GM12878 (cell line): ENCODE measurements around the gene SORT1. TPM values are rescaled to one million over a fixed set of nuclear protein-coding genes. Genes with fewer than 3 reads are reported as not detected.

Source experiments
- ATAC-seq: fragments of 200-7000 bp; cut with Tn5 transposase; 3 replicates; pipeline ENCODE4 v1.9.1; 2020; ENCODE audit warnings: mild to moderate bottlenecking, moderate library complexity
- BruUV-seq: library from RNA; stranded (reverse); fragments of 400-500 nt; replicated peaks from 2 replicates; lab custom pipeline; 2021; lab: Mats Ljungman, UMichigan
- CTCF ChIA-PET: fragments of 300-600 bp; sonication (Branson Sonifier 250); formaldehyde crosslinking; extraction: SDS; loops from one replicate; lab custom pipeline; 2021; ENCODE audit warnings: inconsistent platforms; lab: Yijun Ruan, JAX
- POLR2A ChIA-PET: fragments of 350-600 bp; formaldehyde crosslinking; extraction: SDS; loops from one replicate; lab custom pipeline; 2021; ENCODE audit warnings: inconsistent platforms; lab: Charles Lee
- RAD21 ChIA-PET: fragments of 300-600 bp; sonication (Branson Sonifier 250); formaldehyde crosslinking; loops from one replicate; lab custom pipeline; 2023; ENCODE audit warnings: antibody characterized with exemption; ENCODE audit not compliant: unreplicated experiment; lab: Charles Lee
- SMC1A ChIA-PET: fragments of 300-600 bp; sonication (Branson Sonifier 250); formaldehyde crosslinking; loops from one replicate; lab custom pipeline; 2023; ENCODE audit not compliant: unreplicated experiment, uncharacterized antibody; lab: Charles Lee
- DNase-seq: peaks from one replicate; pipeline ENCODE4 v3.0.0-alpha.2; 2011; ENCODE audit warnings: low read depth, low spot score
- FAIRE-seq: peaks from 3 replicates; lab custom pipeline; 2011; peaks lifted over from hg19 to GRCh38; lab: Jason Lieb, UNC
- H2AFZ ChIP-seq: 2 replicates; pipeline ENCODE4 v1.6.0; 2011; ENCODE audit warnings: low read depth, low read length, control low read depth; ENCODE audit not compliant: control insufficient read depth
- H3K27ac ChIP-seq: 2 replicates; pipeline ENCODE4 v1.5.1; 2011; ENCODE audit warnings: control low read depth; ENCODE audit not compliant: control insufficient read depth, insufficient read depth
- H3K27me3 ChIP-seq, 2 experiments: replicated peaks in 1 of 2; 2 replicates each; pipeline versions ENCODE4 v1.6.0 to v1.6.1; 2011; ENCODE audit warnings: low read length in 1 of 2; ENCODE audit not compliant: control insufficient read depth in 2 of 2, insufficient read depth in 2 of 2
- H3K36me3 ChIP-seq, 2 experiments: 2 replicates each; pipeline ENCODE4 v1.5.1; 2011; ENCODE audit warnings: low read length in 1 of 2; ENCODE audit not compliant: control insufficient read depth in 2 of 2, insufficient read depth in 2 of 2
- H3K4me1 ChIP-seq: 2 replicates; pipeline ENCODE4 v1.6.1; 2011; ENCODE audit warnings: mild to moderate bottlenecking, low read length, moderate library complexity, mixed read lengths; ENCODE audit not compliant: control insufficient read depth, insufficient read depth
- H3K4me2 ChIP-seq: 2 replicates; pipeline ENCODE4 v1.6.0; 2011; ENCODE audit warnings: control low read depth; ENCODE audit not compliant: control insufficient read depth, insufficient read depth
- H3K4me3 ChIP-seq: fragments of 200-600 bp; sonication (generic); 2 replicates; pipeline ENCODE4 v1.5.1; 2016
- H3K79me2 ChIP-seq: 2 replicates; pipeline ENCODE4 v1.6.0; 2011; ENCODE audit warnings: low read length; ENCODE audit not compliant: control insufficient read depth, insufficient read depth
- H3K9ac ChIP-seq: 2 replicates; pipeline ENCODE4 v1.8.0; 2011; ENCODE audit warnings: low read length, control low read depth, mixed read lengths; ENCODE audit not compliant: control insufficient read depth, insufficient read depth
- H3K9me3 ChIP-seq: replicated peaks from 3 replicates; pipeline ENCODE4 v1.5.1; 2011; ENCODE audit warnings: mild to moderate bottlenecking, low read length; ENCODE audit not compliant: control insufficient read depth, insufficient read depth
- H4K20me1 ChIP-seq: 2 replicates; pipeline ENCODE4 v1.6.0; 2011; ENCODE audit not compliant: control insufficient read depth, insufficient read depth
- CBFB ChIP-seq: IDR thresholded peaks from 2 replicates; pipeline ENCODE4 v1.6.1; 2016; ENCODE audit warnings: antibody characterized with exemption, low read depth
- CREB1 ChIP-seq: IDR thresholded peaks from 2 replicates; pipeline ENCODE4 v1.6.1; 2012; ENCODE audit warnings: low read depth, mild to moderate bottlenecking, inconsistent platforms
- EP300 ChIP-seq, 2 experiments: fragments of 150-350 bp in 1 of 2; IDR thresholded peaks; 2 replicates each; pipeline ENCODE4 v1.6.1; 2011 to 2012; ENCODE audit warnings: low read depth in 2 of 2, low read length in 2 of 2, borderline replicate concordance in 1 of 2, improper control_type of control experiment in 1 of 2, inconsistent platforms in 1 of 2; ENCODE audit not compliant: control insufficient read depth in 1 of 2
- GATAD2B ChIP-seq: fragments of 450-650 bp; conservative IDR thresholded peaks from 2 replicates; pipeline ENCODE4 v1.6.1; 2017; ENCODE audit warnings: low read depth, mild to moderate bottlenecking, moderate library complexity
- HDGF ChIP-seq: fragments of 450-650 bp; IDR thresholded peaks from 2 replicates; pipeline ENCODE4 v1.6.1; 2016; ENCODE audit warnings: antibody characterized with exemption
- IKZF2 ChIP-seq, 2 experiments: fragments of 450-650 bp; IDR thresholded peaks; 2 replicates each; pipeline ENCODE4 v1.6.1; 2017; ENCODE audit warnings: mild to moderate bottlenecking in 2 of 2, moderate library complexity in 2 of 2
- RB1 ChIP-seq: fragments of 450-650 bp; formaldehyde crosslinking; IDR thresholded peaks from 2 replicates; pipeline ENCODE4 v1.6.1; 2017; ENCODE audit warnings: mild to moderate bottlenecking, borderline replicate concordance
- SRF ChIP-seq, 2 experiments: IDR thresholded peaks; 2 replicates each; pipeline ENCODE4 v1.6.1; 2011; ENCODE audit warnings: low read depth in 2 of 2, low read length in 2 of 2, mild to moderate bottlenecking in 1 of 2, moderate library complexity in 1 of 2
- SUZ12 ChIP-seq: fragments of 200-600 bp; sonication (generic); IDR thresholded peaks from one replicate; pipeline ENCODE4 v1.6.1; 2018; ENCODE audit warnings: antibody characterized with exemption, mild to moderate bottlenecking; ENCODE audit not compliant: unreplicated experiment
- TBL1XR1 ChIP-seq: IDR thresholded peaks from 2 replicates; pipeline ENCODE4 v1.6.1; 2012; ENCODE audit warnings: low read depth, low read length, improper control_type of control experiment
- TCF12 ChIP-seq: IDR thresholded peaks from 2 replicates; pipeline ENCODE4 v1.6.1; 2011; ENCODE audit warnings: low read depth, mild to moderate bottlenecking, low read length
- WRNIP1 ChIP-seq: IDR thresholded peaks from 2 replicates; pipeline ENCODE4 v1.6.1; 2011; ENCODE audit warnings: low read depth, low read length, improper control_type of control experiment, borderline replicate concordance
- ZNF207 ChIP-seq: fragments of 450-650 bp; IDR thresholded peaks from 2 replicates; pipeline ENCODE4 v1.6.1; 2014; ENCODE audit warnings: antibody characterized with exemption, mild to moderate bottlenecking, borderline replicate concordance
- WGBS: methylation state at CpG from one replicate; pipeline ENCODE4 v1.1.6; 2016; ENCODE audit warnings: low lambda C conversion rate; ENCODE audit not compliant: insufficient replicate concordance, insufficient coverage; ENCODE audit errors: missing lambda C conversion rate; 5-methylcytosine and 5-hydroxymethylcytosine counted together
- in situ Hi-C: fragments of 300-500 bp; cut with MboI; formaldehyde crosslinking; loops from 9 replicates; pipeline ENCODE4 v1.14.3; 2018; ENCODE audit warnings: mixed read lengths
- intact Hi-C: fragments of 100-400 bp; cut with micrococcal nuclease; formaldehyde crosslinking; loops from one replicate; pipeline ENCODE4 v1.14.2; 2022; ENCODE audit not compliant: unreplicated experiment
- polyA plus RNA-seq, 11 experiments: library from polyadenylated mRNA; depleted of rRNA in 4 of 11; unstranded in 6 of 11; stranded (reverse) in 5 of 11; fragments of >200 nt; fragmentation: Nextera tagmentation in 4 of 11; fragmentation: Illumina TruSeq in 1 of 11; extraction: Ambion mirVana in 4 of 11; extraction: Trizol in 1 of 11; gene quantifications; 1 replicate in 1 of 11; 2 replicates in 10 of 11; pipeline versions ENCODE4 v1.2.1 to v1.2.3, GENCODE V29; 2011 to 2016; ENCODE audit warnings: inconsistent platforms in 2 of 11, missing spikeins in 2 of 11, low read depth in 1 of 11
- total RNA-seq, 4 experiments: library from RNA; depleted of rRNA in 3 of 4; stranded (reverse); fragments of >200 nt in 3 of 4; fragmentation: Illumina TruSeq in 1 of 4; extraction: Trizol in 1 of 4; gene quantifications; 2 replicates each; pipeline versions ENCODE4 v1.2.1 to v1.2.3, GENCODE V29; 2013 to 2021
- TF ChIP-seq, protein P1 (sequence below): fragments of 450-650 bp; IDR thresholded peaks from 2 replicates; pipeline ENCODE4 v1.6.1; 2018; ENCODE audit warnings: borderline replicate concordance, mild to moderate bottlenecking; ENCODE audit not compliant: partially characterized antibody

The SORT1 gene
- total and polyA plus RNA-seq, 10 of the 15 experiments (the other 5 are each of a cell fraction or from before 2014, with no cell fraction given): 0.06 to 1.9 (median 0.33) TPM; not detected in 1

DNA sequence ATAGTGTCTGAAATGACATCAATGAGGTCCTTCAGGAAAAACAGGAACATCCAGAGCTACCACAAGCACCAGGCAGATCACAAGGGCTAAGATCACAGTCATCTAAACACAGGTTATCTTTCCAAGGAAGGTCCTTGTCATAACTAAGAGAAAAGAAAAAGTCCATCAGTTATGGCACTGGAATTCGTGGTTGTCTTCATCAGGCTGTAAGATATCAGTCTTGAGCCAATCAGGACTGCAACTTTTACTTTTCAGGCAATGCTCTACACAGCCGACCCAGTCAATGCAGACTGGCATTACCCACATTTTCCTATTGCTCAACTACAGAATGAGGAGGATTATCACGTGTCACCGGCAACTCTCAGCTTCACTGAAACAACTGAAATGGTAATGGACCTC lies 26.4 kb downstream of the SORT1 start:
- Histone ChIP-seq H3K4me3 (no peak overlapping the region), H3K9ac (no peak overlapping the region), H3K79me2 (no peaks in the 10 kb centered on the region), H2AFZ (0 out of 2 replicates have a peak overlapping the region, but pooled peaks have one; percentile 21)
- peak; percentile 44 for ATAC-seq
- POLR2A ChIA-PET: no interaction called here
- no peak for TF ChIP-seq HDGF
- TF ChIP-seq EP300 (IDR thresholded peaks at IDR 0.05; ENCODE audit: borderline replicate concordance in 1 of 2, control insufficient read depth in 1 of 2, low read depth in 2 of 2, low read length in 2 of 2): no peak
- no peak for TF ChIP-seq SRF (IDR thresholded peaks at IDR 0.05; ENCODE audit: low read depth in 2 of 2, low read length in 2 of 2)
- TF ChIP-seq, all 136 proteins: peak for 0
- no peaks in the 10 kb centered on the region for H3K27me3 ChIP-seq
- H3K36me3 ChIP-seq: no peaks in the 10 kb centered on the region
- CTCF ChIA-PET: interaction anchor here (0.7 to 1.1 kb wide), 2 partner anchors 8 to 13 kb away, joined by 3 read pairs; no protein-coding TSS in a partner anchor
- H3K9me3 ChIP-seq: no peaks in the 10 kb centered on the region; the same call in 2 of the 3 replicates
- DNase-seq (no peak), FAIRE-seq (no peak)
- RAD21 ChIA-PET: interaction anchor here (1.4 kb wide), 1 partner anchor 12 kb away, joined by 3 read pairs; no protein-coding TSS in a partner anchor
- H3K27ac ChIP-seq: no peak overlapping the region
- SMC1A ChIA-PET: no interaction called here
- H3K4me2 ChIP-seq: 0 out of 2 replicates have a peak overlapping the region, but pooled peaks have one; percentile 39
- intact Hi-C loops: no loop called here
- BruUV-seq: no TSS peak
- H4K20me1 ChIP-seq: no peaks in the 10 kb centered on the region
- 40% methylated on average over 4 of the region's 4 CpGs for WGBS
- in situ Hi-C loops: no loop called here
- peaks cover 9% of the 10 kb centered on the region; the same call in 1 of the 2 replicates for H3K4me1 ChIP-seq

DNA sequence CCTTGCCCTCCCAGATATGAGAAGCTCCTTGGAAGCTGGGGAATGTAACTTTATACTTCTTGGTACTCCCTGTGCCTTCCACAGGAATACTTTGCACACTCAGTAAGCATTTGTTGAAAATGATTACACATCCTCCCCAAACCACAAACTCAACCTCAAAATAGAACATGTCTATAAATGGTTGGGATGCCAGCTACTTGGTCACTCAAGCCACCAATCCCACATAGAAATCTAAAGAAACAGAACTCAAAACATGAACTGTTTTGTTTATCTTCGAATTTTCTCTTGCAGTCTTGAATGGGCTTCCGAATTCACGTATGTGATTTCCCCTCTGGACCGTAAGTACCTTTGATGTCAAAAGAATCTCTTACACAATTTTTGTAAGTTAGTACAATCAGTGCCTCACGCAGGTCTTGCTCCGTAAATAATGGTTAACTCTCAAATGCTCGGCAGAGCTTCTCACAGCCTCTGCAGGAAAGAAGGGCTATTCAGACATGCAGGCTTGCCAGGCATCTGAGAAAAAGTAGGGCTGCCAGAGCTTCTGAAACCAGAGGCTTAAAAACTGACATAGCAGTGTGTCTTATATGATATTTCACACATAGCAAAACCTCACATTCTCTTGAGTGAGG lies 26.9 kb downstream of the SORT1 start:
- H3K36me3 ChIP-seq: no peaks in the 10 kb centered on the region
- no peaks in the 10 kb centered on the region; the same call in 2 of the 3 replicates for H3K9me3 ChIP-seq
- 0 out of 2 replicates have a peak overlapping the region, but pooled peaks have one; percentile 5 for H3K4me3 ChIP-seq
- H3K27ac ChIP-seq: no peak overlapping the region
- SMC1A ChIA-PET: interaction anchor here (1.1 kb wide), 1 partner anchor 9 kb away, joined by 3 read pairs; no protein-coding TSS in a partner anchor
- H3K4me1 ChIP-seq: peaks cover 9% of the 10 kb centered on the region; the same call in 1 of the 2 replicates
- H3K4me2 ChIP-seq: 0 out of 2 replicates have a peak overlapping the region, but pooled peaks have one; percentile 39
- WGBS: 11% methylated on average over 7 of the region's 7 CpGs
- intact Hi-C loops (no loop called here), in situ Hi-C loops (no loop called here)
- H3K27me3 ChIP-seq: no peaks in the 10 kb centered on the region
- BruUV-seq: no TSS peak
- H3K9ac ChIP-seq: no peak overlapping the region
- no peaks in the 10 kb centered on the region for H3K79me2 ChIP-seq
- ATAC-seq (peak; percentile 67), DNase-seq (no peak), FAIRE-seq (no peak)
- H4K20me1 ChIP-seq: no peaks in the 10 kb centered on the region
- H2AFZ ChIP-seq: 0 out of 2 replicates have a peak overlapping the region, but pooled peaks have one; percentile 21
- RAD21 ChIA-PET: interaction anchor here (1.4 kb wide), 1 partner anchor 13 kb away, joined by 3 read pairs; no protein-coding TSS in a partner anchor
- CTCF ChIA-PET: interaction anchor here (0.7 to 1.1 kb wide), 2 partner anchors 8 to 14 kb away, joined by 3 read pairs; no protein-coding TSS in a partner anchor
- POLR2A ChIA-PET: interaction anchor here (0.6 kb wide), 1 partner anchor 8 kb away, joined by 4 read pairs; no protein-coding TSS in a partner anchor
- TF ChIP-seq SUZ12 (no peak), GATAD2B (no peak), IKZF2 (IDR thresholded peaks at IDR 0.05) (no peak), RB1 (no peak), ZNF207 (no peak), CBFB (no peak), WRNIP1 (no peak), TCF12 (no peak), TBL1XR1 (no peak), CREB1 (no peak)
- TF ChIP-seq, protein P1, sequence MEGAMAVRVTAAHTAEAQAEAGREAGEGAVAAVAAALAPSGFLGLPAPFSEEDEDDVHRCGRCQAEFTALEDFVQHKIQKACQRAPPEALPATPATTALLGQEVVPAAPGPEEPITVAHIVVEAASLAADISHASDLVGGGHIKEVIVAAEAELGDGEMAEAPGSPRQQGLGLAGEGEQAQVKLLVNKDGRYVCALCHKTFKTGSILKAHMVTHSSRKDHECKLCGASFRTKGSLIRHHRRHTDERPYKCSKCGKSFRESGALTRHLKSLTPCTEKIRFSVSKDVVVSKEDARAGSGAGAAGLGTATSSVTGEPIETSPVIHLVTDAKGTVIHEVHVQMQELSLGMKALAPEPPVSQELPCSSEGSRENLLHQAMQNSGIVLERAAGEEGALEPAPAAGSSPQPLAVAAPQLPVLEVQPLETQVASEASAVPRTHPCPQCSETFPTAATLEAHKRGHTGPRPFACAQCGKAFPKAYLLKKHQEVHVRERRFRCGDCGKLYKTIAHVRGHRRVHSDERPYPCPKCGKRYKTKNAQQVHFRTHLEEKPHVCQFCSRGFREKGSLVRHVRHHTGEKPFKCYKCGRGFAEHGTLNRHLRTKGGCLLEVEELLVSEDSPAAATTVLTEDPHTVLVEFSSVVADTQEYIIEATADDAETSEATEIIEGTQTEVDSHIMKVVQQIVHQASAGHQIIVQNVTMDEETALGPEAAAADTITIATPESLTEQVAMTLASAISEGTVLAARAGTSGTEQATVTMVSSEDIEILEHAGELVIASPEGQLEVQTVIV: no peak
